Left ventricle myocardium inferior (tissue), 1 donor: ENCODE results near the gene ANKRD44. TPM values are rescaled to one million over a fixed set of nuclear protein-coding genes. Genes with fewer than 3 reads are reported as not detected.
A peak's percentile ranks its signal among the peaks of the same experiment; 100 is the strongest.

Experiments used
- DNase-seq: peaks from one replicate; pipeline ENCODE4 v3.0.0-alpha.2; 2020
- H3K27ac ChIP-seq: fragments of 200-600 bp; replicated peaks from 2 replicates; pipeline ENCODE4 v1.8.0; 2021
- H3K27me3 ChIP-seq: fragments of 200-600 bp; 2 replicates; pipeline ENCODE4 v1.8.0; 2021; ENCODE audit warnings: low read depth
- H3K36me3 ChIP-seq: fragments of 200-600 bp; 2 replicates; pipeline ENCODE4 v1.8.0; 2021
- H3K4me1 ChIP-seq: fragments of 200-600 bp; 2 replicates; pipeline ENCODE4 v1.8.0; 2021
- H3K4me3 ChIP-seq: fragments of 200-600 bp; 2 replicates; pipeline ENCODE4 v1.8.0; 2021; ENCODE audit warnings: mild to moderate bottlenecking, moderate library complexity
- H3K9me3 ChIP-seq: fragments of 200-600 bp; replicated peaks from 2 replicates; pipeline ENCODE4 v1.8.0; 2021
- intact Hi-C: fragments of 100-400 bp; cut with micrococcal nuclease; formaldehyde crosslinking; loops from one replicate; pipeline ENCODE4 v1.11.0; 2022
- total RNA-seq: library from RNA; stranded (reverse); fragmentation: NEBNext Ultra II Directional; extraction: Animal tissue kit (Norgen Biotek cat#: 25700); gene quantifications from one replicate; pipeline ENCODE4 v1.2.1, GENCODE V29; 2021
- TF ChIP-seq, protein P1 (sequence below): fragments of 200-600 bp; IDR thresholded peaks from 2 replicates; pipeline ENCODE4 v1.8.0; 2021; ENCODE audit warnings: antibody characterized with exemption, mild to moderate bottlenecking, borderline replicate concordance
- donor health status: DM: no; HTN: yes; CAD: no; lungs with severe emphysema.

ANKRD44 gene
- total RNA-seq, 1 donor from 2014 or later, result 7.1 TPM

DNA sequence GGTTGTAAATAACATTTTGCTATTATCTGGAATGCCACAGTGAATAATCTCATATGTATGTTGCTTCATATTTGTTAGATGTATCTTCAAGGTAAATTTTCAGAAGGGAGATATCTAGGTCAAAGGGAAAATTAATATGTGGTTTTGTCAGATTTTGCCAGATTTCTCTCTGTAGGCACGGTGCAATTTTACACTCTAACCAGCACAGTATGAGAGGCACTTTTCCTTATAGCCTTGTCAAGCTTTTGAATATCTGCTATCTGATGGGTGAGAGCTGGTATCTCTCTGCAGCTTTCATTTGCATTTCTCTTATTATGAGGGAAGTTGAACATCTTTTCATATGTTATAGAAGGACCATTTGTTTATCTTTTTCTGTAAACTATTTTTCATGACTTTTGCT lies 208.3 kb downstream of the ANKRD44 start:
- intact Hi-C loops, result no loop called here
- H3K36me3 ChIP-seq, result no peaks in the 10 kb centered on the region
- TF ChIP-seq, protein P1, sequence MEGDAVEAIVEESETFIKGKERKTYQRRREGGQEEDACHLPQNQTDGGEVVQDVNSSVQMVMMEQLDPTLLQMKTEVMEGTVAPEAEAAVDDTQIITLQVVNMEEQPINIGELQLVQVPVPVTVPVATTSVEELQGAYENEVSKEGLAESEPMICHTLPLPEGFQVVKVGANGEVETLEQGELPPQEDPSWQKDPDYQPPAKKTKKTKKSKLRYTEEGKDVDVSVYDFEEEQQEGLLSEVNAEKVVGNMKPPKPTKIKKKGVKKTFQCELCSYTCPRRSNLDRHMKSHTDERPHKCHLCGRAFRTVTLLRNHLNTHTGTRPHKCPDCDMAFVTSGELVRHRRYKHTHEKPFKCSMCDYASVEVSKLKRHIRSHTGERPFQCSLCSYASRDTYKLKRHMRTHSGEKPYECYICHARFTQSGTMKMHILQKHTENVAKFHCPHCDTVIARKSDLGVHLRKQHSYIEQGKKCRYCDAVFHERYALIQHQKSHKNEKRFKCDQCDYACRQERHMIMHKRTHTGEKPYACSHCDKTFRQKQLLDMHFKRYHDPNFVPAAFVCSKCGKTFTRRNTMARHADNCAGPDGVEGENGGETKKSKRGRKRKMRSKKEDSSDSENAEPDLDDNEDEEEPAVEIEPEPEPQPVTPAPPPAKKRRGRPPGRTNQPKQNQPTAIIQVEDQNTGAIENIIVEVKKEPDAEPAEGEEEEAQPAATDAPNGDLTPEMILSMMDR, result no peak

DNA sequence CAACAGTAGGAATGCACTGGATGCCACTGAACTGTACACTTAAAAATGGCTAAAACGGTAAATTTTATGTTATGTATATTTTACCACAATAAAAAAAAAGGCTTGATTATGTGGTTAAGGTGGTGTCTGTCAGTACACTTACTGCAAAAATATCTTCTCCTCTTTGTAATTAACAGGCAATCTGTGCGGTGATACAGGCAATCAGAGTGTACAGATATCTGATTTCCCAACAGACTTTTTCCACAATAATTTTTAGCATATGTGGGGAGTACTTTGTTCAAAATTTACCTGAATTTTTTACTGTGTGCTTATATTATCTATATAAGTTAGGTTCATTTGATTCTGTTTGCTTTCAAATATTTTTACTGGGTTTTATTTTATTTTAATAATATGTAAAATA lies 209.1 kb downstream of the ANKRD44 start:
- Histone ChIP-seq H3K36me3 (no peaks in the 10 kb centered on the region), H3K9me3 (no peaks in the 10 kb centered on the region), H3K4me3 (no peak overlapping the region), H3K27ac (no peak overlapping the region), H3K27me3 (no peaks in the 10 kb centered on the region), H3K4me1 (peaks cover 6% of the 10 kb centered on the region)
- TF ChIP-seq, protein P1, result no peak
- no peak for DNase-seq
- intact Hi-C loops, result no loop called here

More for the DNA sequence above, 208.3 kb downstream of the ANKRD44 start:
- DNase-seq, result no peak
- Histone ChIP-seq H3K9me3 (no peaks in the 10 kb centered on the region), H3K27me3 (no peaks in the 10 kb centered on the region), H3K4me3 (no peak overlapping the region), H3K27ac (no peak overlapping the region), H3K4me1 (peaks cover 11% of the 10 kb centered on the region)

DNA sequence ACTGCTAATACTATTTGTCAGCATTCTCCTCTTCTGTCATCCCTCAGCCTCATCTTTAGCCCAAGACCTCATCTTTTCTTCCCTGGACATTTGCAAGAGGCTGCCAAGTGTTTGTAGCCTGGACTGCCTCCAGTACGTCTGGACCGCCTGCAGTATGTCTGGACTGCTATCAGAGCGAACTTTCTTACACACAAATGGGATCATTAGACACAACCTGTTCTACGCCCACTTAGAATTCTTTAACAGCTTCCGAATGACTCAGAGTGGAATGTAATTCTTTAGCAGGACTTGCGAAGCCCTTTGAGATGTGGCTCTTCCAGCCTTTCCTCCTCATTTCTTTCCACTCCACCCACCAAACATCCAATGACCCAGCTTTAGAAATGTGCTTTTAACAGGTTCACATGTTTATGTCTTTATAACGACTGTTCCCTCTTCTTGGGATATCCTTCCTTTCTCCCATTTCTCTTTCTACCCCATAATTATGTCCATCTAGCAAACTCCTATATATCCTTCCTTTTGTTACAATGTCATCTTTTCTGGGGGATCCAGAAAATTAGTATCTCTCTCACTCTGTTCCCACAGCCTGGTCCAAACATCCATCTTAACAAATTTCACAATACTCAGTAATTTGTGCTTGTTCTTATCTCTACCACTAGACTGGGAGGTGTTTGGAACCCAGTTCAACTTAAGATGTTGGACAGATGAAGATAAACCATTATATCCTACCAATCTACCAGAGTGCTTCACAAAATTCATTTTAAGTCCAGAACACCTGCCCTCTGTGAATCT lies 212.8 kb downstream of the ANKRD44 start:
- DNase-seq, result peak; percentile 75
- H3K36me3 ChIP-seq, result no peaks in the 10 kb centered on the region

DNA sequence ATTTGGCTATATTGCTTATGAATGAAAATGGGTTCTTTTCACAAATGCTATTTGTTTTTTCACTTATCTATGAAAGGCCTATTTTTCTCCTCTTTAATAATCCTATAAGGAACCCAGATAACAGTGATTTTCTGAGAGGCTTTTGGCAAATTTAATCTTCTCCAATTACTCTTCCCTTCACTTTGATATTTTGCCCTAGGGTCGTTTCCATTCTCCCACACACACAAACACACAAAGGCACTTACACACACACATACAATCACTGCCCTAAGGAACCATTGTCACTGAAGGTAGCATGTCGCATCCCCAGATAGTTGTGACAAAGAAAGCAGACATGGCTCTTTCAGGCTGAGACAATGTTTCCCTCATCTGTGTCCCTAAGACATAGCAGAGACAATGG lies 213.9 kb downstream of the ANKRD44 start:
- H3K27ac ChIP-seq, result peak overlapping the region; percentile 66
- H3K27me3 ChIP-seq, result no peaks in the 10 kb centered on the region
- no peak for DNase-seq
- intact Hi-C loops, result no loop called here
- TF ChIP-seq, protein P1, result no peak
- no peaks in the 10 kb centered on the region for H3K9me3 ChIP-seq
- H3K36me3 ChIP-seq, result no peaks in the 10 kb centered on the region
- no peak overlapping the region for H3K4me3 ChIP-seq
- peaks cover 6% of the 10 kb centered on the region for H3K4me1 ChIP-seq

More for the DNA sequence above, 212.8 kb downstream of the ANKRD44 start:
- Histone ChIP-seq H3K4me3 (no peak overlapping the region), H3K9me3 (no peaks in the 10 kb centered on the region), H3K4me1 (peaks cover 6% of the 10 kb centered on the region), H3K27me3 (no peaks in the 10 kb centered on the region), H3K27ac (peak overlapping the region; percentile 66)
- TF ChIP-seq, protein P1, result no peak
- intact Hi-C loops, result no loop called here

DNA sequence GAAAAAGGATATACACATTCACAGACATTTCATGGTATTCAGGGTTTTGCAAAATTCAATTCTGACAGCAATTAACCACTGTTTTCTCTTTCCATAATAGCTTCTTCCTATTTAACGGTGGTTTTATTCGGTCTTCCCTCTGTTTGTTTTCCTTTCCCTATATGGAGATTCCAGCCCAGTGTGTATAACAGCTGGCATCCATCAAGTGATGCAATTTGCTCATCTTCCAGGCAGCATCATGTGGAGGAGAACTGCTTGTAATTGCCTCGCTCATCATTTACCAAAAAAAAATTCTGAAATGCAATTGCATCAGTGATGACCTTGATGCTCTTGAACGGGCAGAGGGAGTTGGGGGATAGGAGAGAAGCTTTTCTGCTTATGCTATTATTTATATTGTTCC lies 218.1 kb downstream of the ANKRD44 start:
- H3K36me3 ChIP-seq, result no peaks in the 10 kb centered on the region
- intact Hi-C loops, result no loop called here
- H3K4me3 ChIP-seq, result no peak overlapping the region
- H3K27ac ChIP-seq, result peak overlapping the region; percentile 20
- no peaks in the 10 kb centered on the region for H3K9me3 ChIP-seq
- DNase-seq, result no peak
- no peaks in the 10 kb centered on the region for H3K4me1 ChIP-seq
- TF ChIP-seq, protein P1, result no peak
- H3K27me3 ChIP-seq, result no peaks in the 10 kb centered on the region
